ENCODE results near the gene AGPS.

- TF ChIP-seq CTCF (IDR thresholded peaks at IDR 0.05) (no peak), ZFX (IDR thresholded peaks at IDR 0.05; ENCODE audit: borderline replicate concordance) (no peak)
Observed at GRCh38 chr2:177538323-177538722, 145.8 kb downstream of the AGPS start.

All from 22Rv1 (cell line).